Heart right ventricle (tissue), 16 donors: ENCODE measurements around the gene MARCHF4. TPM values are rescaled to one million over a fixed set of nuclear protein-coding genes. Genes with fewer than 3 reads are reported as not detected.

Experiments
- ATAC-seq, 8 donors: fragments of 200-7000 bp; cut with Tn5 transposase; one replicate each; pipeline ENCODE4 v1.9.1; 2020; ENCODE audit warnings: mild to moderate bottlenecking in 8 of 8, moderate library complexity in 8 of 8, moderate number of reproducible peaks in 1 of 8
- DNase-seq, 2 donors: peaks; one replicate each; pipeline ENCODE4 v3.0.0-alpha.2; 2020
- H3K27ac ChIP-seq, 10 donors: fragments of 200-600 bp; sonication (generic) in 2 of 10; one replicate each; pipeline versions ENCODE4 v1.5.0 to v1.8.0; 2020 to 2022; ENCODE audit warnings: mild to moderate bottlenecking in 3 of 10
- H3K27me3 ChIP-seq, 7 donors: fragments of 200-600 bp; one replicate each; pipeline ENCODE4 v1.8.0; 2021 to 2022; ENCODE audit warnings: mild to moderate bottlenecking in 2 of 7
- H3K36me3 ChIP-seq, 9 donors: fragments of 200-600 bp; sonication (generic) in 1 of 9; one replicate each; pipeline versions ENCODE4 v1.5.0 to v1.8.0; 2020 to 2022; ENCODE audit warnings: mild to moderate bottlenecking in 2 of 9
- H3K4me1 ChIP-seq, 9 donors: fragments of 200-600 bp; sonication (generic) in 1 of 9; one replicate each; pipeline versions ENCODE4 v1.5.0 to v1.8.0; 2020 to 2022; ENCODE audit warnings: mild to moderate bottlenecking in 4 of 9
- H3K4me3 ChIP-seq, 10 donors: fragments of 200-600 bp; sonication (generic) in 2 of 10; one replicate each; pipeline versions ENCODE4 v1.5.0 to v1.8.0; 2020 to 2022; ENCODE audit warnings: mild to moderate bottlenecking in 7 of 10, moderate library complexity in 2 of 10
- H3K9me3 ChIP-seq, 11 donors: fragments of 200-600 bp in 10 of 11; sonication (generic) in 2 of 11; one replicate each; pipeline versions ENCODE4 v1.5.0 to v1.8.0; 2013 to 2022; ENCODE audit warnings: mild to moderate bottlenecking in 2 of 11, control low read depth in 1 of 11, moderate library complexity in 1 of 11
- CTCF ChIP-seq, 9 donors: fragments of 200-600 bp; sonication (generic) in 2 of 9; IDR thresholded peaks; one replicate each; pipeline versions ENCODE4 v1.5.0 to v1.8.0; 2021 to 2022; ENCODE audit warnings: antibody characterized with exemption in 9 of 9, mild to moderate bottlenecking in 5 of 9, moderate library complexity in 1 of 9
- whole genome bisulfite sequencing, 2 donors: extraction: QIAGEN DNeasy Blood & Tissue Kit; methylation state at CpG; one replicate each; pipeline ENCODE4 v1.1.7; 2013; ENCODE audit warnings: inconsistent platforms in 1 of 2; 5-methylcytosine and 5-hydroxymethylcytosine counted together
- intact Hi-C, 10 donors: fragments of 100-400 bp; cut with DNase I; formaldehyde crosslinking; loops; one replicate each; pipeline versions ENCODE4 v1.11.1 to v1.14.2; 2022
- polyA plus RNA-seq, 2 donors: library from polyadenylated mRNA; stranded (reverse); fragments of 200-250 nt; gene quantifications; one replicate each; pipeline ENCODE4 v1.2.3, GENCODE V29; 2013
- total RNA-seq, 10 donors: library from RNA; stranded (reverse); fragmentation: NEBNext Ultra II Directional in 3 of 10; extraction: Animal tissue kit (Norgen Biotek cat#: 25700) in 3 of 10; gene quantifications; one replicate each; pipeline versions ENCODE4 v1.2.1 to v1.2.4, GENCODE V29; 2021 to 2023
- donor health status: Arrhythmogenic right ventricular cardiomyopathy.
- donor health status: ischemic (EF 13 %, LVEDD 7.1; RV severe dilation, severe dysfunction).
- donor health status: healthy with polysubstance abuse.
- donor health status: DM: no; HTN: yes; CAD: no.
- donor health status: DM: no; HTN: no; CAD: no.
- donor health status: ischemic (EF 25% LVEDD 6.9; RV normal size, moderate dysfunction).
- donor health status: ischemic (EF 25% LVEDD 5.7; RV mildly dilated, moderate dysfunction).
- donor health status: healthy.
- donor health status: DM: yes; HTN: yes; CAD: no.
- donor health status: Ischemic cardiomyopathy.
- donor health status: ischemic (EF 35%, LVEDD 5.7; RV mildly dilated, moderate dysfunction).
- donor health status: nonischemic (EF 11% LVEDD 7.7; RV severe dilation, severe dysfunction).
- donor health status: DM: yes; HTN: yes; CAD: no.
- donor health status: PGD.
- donor health status: ischemic (EF 29% LVEDD 5.4; RV normal size, mild dysfunction).
- donor health status: nonischemic (EF 23%, LVEDD 6.1; RV moderate dilation, normal function).

Gene MARCHF4
- total and polyA plus RNA-seq, 12 donors = 0.01 to 0.40 (median 0.08) TPM; not detected in 8

DNA sequence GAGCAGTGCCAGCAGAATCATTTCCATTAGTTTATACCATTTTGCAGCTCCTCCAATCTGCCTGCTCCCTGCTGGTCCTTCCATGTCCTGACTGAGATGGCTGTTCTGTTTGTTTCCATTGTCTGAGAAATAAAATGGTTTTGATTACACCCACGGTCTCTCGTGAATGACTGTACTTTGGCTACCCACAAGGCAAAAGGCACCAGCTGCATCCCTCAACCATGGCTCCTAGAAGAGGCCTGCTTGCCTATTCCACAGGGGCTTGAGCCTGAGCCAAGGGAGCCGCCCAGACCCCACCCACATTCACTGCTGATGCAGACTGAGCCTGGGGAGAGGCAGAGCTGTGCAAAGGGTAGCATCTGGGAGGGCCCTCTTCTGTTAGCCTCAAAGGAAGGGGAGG is 31.2 kb downstream of the MARCHF4 start:
- H3K9me3 ChIP-seq = no peaks in the 10 kb centered on the region
- intact Hi-C loops = loop anchor here in 1 of 10 donors (2.0 kb wide), 1 partner anchor 124 kb away; no protein-coding TSS in a partner anchor
- ATAC-seq (peak in 6 of 8 donors; percentile 41 to 63 (median 54)), DNase-seq (no peak)
- peaks cover 9 to 30% (median 19%) of the 10 kb centered on the region in 9 donors for H3K4me1 ChIP-seq
- WGBS, 2 donors = 42 to 48% methylated on average over 3 of the region's 3 CpGs
- peak overlapping the region in 7 of 10 donors; percentile 8 to 80 (median 66) for H3K27ac ChIP-seq
- peaks cover 0 to 11% (median 0%) of the 10 kb centered on the region in 7 donors for H3K27me3 ChIP-seq
- TF ChIP-seq CTCF (IDR thresholded peaks at IDR 0.05) = no peak
- H3K4me3 ChIP-seq = no peak overlapping the region
- H3K36me3 ChIP-seq = no peaks in the 10 kb centered on the region

DNA sequence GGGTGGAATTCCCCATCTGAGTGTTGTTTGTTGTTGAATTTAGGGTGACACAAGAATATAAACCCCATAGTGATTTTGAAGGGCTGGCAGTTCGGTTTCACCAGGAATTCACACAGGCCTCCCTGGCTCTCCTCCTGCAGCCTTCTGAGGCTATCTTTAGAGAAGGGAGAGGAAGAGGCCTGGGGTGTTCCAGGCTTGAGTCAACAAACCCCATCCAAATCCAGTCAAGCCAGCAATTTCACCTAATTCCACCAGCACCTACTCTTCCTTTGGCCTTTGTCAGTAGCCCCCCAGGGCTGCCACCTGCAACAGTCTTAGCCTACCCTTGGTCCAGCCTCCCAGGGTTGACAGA is 32.0 kb downstream of the MARCHF4 start:
- peak; percentile 21 to 82 (median 52) for ATAC-seq
- intact Hi-C loops = loop anchor here in 1 of 10 donors (2.0 kb wide), 1 partner anchor 123 kb away; no protein-coding TSS in a partner anchor
- 8 to 28% methylated on average over 1 of the region's 1 CpG for WGBS, 2 donors
- no peak for DNase-seq
- H3K36me3 ChIP-seq = no peaks in the 10 kb centered on the region
- peak overlapping the region in 1 of 10 donors; percentile 7 for H3K4me3 ChIP-seq
- peaks cover 0 to 6% (median 0%) of the 10 kb centered on the region in 7 donors for H3K27me3 ChIP-seq
- TF ChIP-seq CTCF (IDR thresholded peaks at IDR 0.05) = no peak
- peaks cover 9 to 30% (median 19%) of the 10 kb centered on the region in 9 donors for H3K4me1 ChIP-seq
- H3K27ac ChIP-seq = peak overlapping the region in 9 of 10 donors; percentile 8 to 80 (median 59)
- H3K9me3 ChIP-seq = no peaks in the 10 kb centered on the region

GRCh38 chr2:216339456-216340279 is 32.6 kb downstream of the MARCHF4 start:
- H3K4me1 ChIP-seq = peaks cover 9 to 30% (median 19%) of the 10 kb centered on the region in 9 donors
- 32 to 36% methylated on average over 7 of the region's 7 CpGs for WGBS, 2 donors
- peak overlapping the region in 9 of 10 donors; percentile 10 to 80 (median 59) for H3K27ac ChIP-seq
- no peaks in the 10 kb centered on the region for H3K9me3 ChIP-seq
- peak overlapping the region in 1 of 10 donors; percentile 7 for H3K4me3 ChIP-seq
- peak in 1 of 2 donors; percentile 68 for DNase-seq
- intact Hi-C loops = loop anchor here in 1 of 10 donors (2.0 kb wide), 1 partner anchor 123 kb away; no protein-coding TSS in a partner anchor
- TF ChIP-seq CTCF (IDR thresholded peaks at IDR 0.05) = peak in 2 of 9 donors; percentile 36 to 43
- H3K27me3 ChIP-seq = peaks cover 0 to 6% (median 0%) of the 10 kb centered on the region in 7 donors
- H3K36me3 ChIP-seq = no peaks in the 10 kb centered on the region
- ATAC-seq = peak; percentile 76 to 94 (median 84)

GRCh38 chr2:216335252-216335651 is 37.0 kb downstream of the MARCHF4 start:
- ATAC-seq (no peak), DNase-seq (no peak)
- H3K27me3 ChIP-seq = peaks cover 0 to 5% (median 0%) of the 10 kb centered on the region in 7 donors
- H3K27ac ChIP-seq = no peak overlapping the region
- H3K4me3 ChIP-seq = no peak overlapping the region
- no peaks in the 10 kb centered on the region for H3K36me3 ChIP-seq
- peaks cover 2 to 14% (median 8%) of the 10 kb centered on the region in 9 donors for H3K4me1 ChIP-seq
- H3K9me3 ChIP-seq = peaks cover 0 to 6% (median 0%) of the 10 kb centered on the region in 11 donors
- WGBS, 2 donors = 75 to 78% methylated on average over 1 of the region's 1 CpG
- TF ChIP-seq CTCF (IDR thresholded peaks at IDR 0.05) = no peak
- intact Hi-C loops = no loop called here
